Measurements from ENCODE around the gene HEMGN. TPM values are rescaled to one million over a fixed set of nuclear protein-coding genes. Genes with fewer than 3 reads are reported as not detected.

The HEMGN gene
- total and polyA plus RNA-seq, 2 of the 4 experiments (the other 2 are of a cell fraction), result not detected

DNA sequence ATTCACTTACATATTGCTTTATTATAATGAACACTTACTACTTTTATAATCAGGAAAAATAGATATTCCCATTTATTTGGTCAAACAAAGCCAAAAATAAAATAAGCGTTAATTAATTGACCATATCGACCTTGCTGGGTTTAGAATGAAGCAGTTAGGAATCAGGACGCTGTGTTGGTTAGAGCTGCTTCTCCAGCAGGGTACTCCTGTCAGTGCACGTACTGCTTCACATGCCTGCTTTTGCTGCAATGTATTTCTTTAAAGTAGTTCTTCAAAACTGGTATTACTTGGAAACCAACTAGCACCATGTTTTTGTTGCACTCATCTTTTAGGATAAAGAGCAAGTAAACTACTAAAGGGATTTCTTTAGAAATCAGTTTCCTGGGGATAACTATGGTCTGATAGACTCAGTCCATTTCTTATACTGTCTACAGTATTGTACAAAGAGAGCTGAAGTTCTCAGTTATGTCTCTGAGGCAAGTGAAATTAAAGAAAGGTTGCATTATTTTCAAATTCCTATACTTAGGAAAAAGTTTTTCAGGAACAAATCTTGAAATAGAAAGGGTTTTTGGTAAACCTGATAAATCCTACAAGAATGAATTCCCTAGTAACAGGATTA lies 8.9 kb downstream of the HEMGN start:
- no peak for TF ChIP-seq NFE2L2 (IDR thresholded peaks at IDR 0.05; ENCODE audit: low read depth, low read length)
- TF ChIP-seq, protein P1, sequence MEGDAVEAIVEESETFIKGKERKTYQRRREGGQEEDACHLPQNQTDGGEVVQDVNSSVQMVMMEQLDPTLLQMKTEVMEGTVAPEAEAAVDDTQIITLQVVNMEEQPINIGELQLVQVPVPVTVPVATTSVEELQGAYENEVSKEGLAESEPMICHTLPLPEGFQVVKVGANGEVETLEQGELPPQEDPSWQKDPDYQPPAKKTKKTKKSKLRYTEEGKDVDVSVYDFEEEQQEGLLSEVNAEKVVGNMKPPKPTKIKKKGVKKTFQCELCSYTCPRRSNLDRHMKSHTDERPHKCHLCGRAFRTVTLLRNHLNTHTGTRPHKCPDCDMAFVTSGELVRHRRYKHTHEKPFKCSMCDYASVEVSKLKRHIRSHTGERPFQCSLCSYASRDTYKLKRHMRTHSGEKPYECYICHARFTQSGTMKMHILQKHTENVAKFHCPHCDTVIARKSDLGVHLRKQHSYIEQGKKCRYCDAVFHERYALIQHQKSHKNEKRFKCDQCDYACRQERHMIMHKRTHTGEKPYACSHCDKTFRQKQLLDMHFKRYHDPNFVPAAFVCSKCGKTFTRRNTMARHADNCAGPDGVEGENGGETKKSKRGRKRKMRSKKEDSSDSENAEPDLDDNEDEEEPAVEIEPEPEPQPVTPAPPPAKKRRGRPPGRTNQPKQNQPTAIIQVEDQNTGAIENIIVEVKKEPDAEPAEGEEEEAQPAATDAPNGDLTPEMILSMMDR (conservative IDR thresholded peaks at IDR 0.05; ENCODE audit: low read depth, low read length), result no peak
- no peak for TF ChIP-seq RFX5 (IDR thresholded peaks at IDR 0.05; ENCODE audit: low read depth, low read length)
- no peak for TF ChIP-seq POLR2A (IDR thresholded peaks at IDR 0.05; ENCODE audit: low read depth, low read length)
- H4K5ac ChIP-seq (ENCODE audit: low read depth, low read length), result no peak overlapping the region
- POLR2A ChIA-PET (ENCODE audit: unreplicated experiment), result no interaction called here

More for the DNA sequence above, 8.9 kb downstream of the HEMGN start:
- CTCF ChIA-PET, result interaction anchor here (1.0 kb wide), 1 partner anchor 143 kb away, joined by 3 read pairs; no protein-coding TSS in a partner anchor
- BruUV-seq (replicated peaks), result no TSS peak
- H2AK9ac ChIP-seq (replicated peaks; ENCODE audit: low read depth, low read length, poor library complexity), result no peak overlapping the region
- no peaks in the 10 kb centered on the region for H3K36me3 ChIP-seq (ENCODE audit: control insufficient read depth, insufficient read depth, low read length)
- no peak overlapping the region for H3K4me3 ChIP-seq (ENCODE audit: insufficient read depth, low read depth, low read length)
- no peak overlapping the region for H3K56ac ChIP-seq (ENCODE audit: extremely low read depth, insufficient read depth, low read length)
- no peak overlapping the region for H3K18ac ChIP-seq (ENCODE audit: low read depth, low read length)
- H2BK20ac ChIP-seq (ENCODE audit: low read depth, low read length), result no peak overlapping the region
- no peaks in the 10 kb centered on the region for H3K79me1 ChIP-seq (ENCODE audit: low read depth in 1 of 2, low read length in 2 of 2)
- no peak overlapping the region for H2BK120ac ChIP-seq (ENCODE audit: low read depth, low read length)
- ATAC-seq (ENCODE audit: low read depth) (no peak), DNase-seq (no peak)
- no peak overlapping the region for H4K8ac ChIP-seq (ENCODE audit: low read depth in 2 of 2, low read length in 2 of 2)
- H3K4ac ChIP-seq (ENCODE audit: low read depth, low read length), result no peak overlapping the region
- H3K27me3 ChIP-seq (ENCODE audit: control insufficient read depth, insufficient read depth, low read length), result peaks cover 37% of the 10 kb centered on the region
- no peaks in the 10 kb centered on the region for H3K9me1 ChIP-seq (ENCODE audit: insufficient read depth, low read length)
- no peak overlapping the region for H2BK5ac ChIP-seq (ENCODE audit: low read depth, low read length, poor library complexity, severe bottlenecking)
- H4K91ac ChIP-seq (ENCODE audit: insufficient read depth, low read depth, low read length), result no peak overlapping the region
- H3K9ac ChIP-seq (ENCODE audit: low read depth, low read length), result no peak overlapping the region
- no peak overlapping the region for H3K23ac ChIP-seq (ENCODE audit: low read depth, low read length)
- H3K14ac ChIP-seq (replicated peaks; ENCODE audit: low read depth, low read length), result no peak overlapping the region
- H3K9me3 ChIP-seq (ENCODE audit: control insufficient read depth, insufficient read depth, low read length), result no peaks in the 10 kb centered on the region
- no peak overlapping the region for H2BK15ac ChIP-seq (ENCODE audit: low read depth, low read length)
- intact Hi-C loops (cut with micrococcal nuclease) (no loop called here), in situ Hi-C loops (cut with MboI; ENCODE audit: low sequenced_read_pairs) (no loop called here), dilution Hi-C loops (cut with HindIII; ENCODE audit: low sequenced_read_pairs, unreplicated experiment) (no loop called here)
- no peak overlapping the region for H2AK5ac ChIP-seq (ENCODE audit: low read depth, low read length)
- no peak overlapping the region for H3K4me2 ChIP-seq (ENCODE audit: low read depth, low read length)
- H2AFZ ChIP-seq (replicated peaks; ENCODE audit: low read length, poor library complexity), result no peak overlapping the region
- WGBS, 2 experiments (ENCODE audit: extremely low coverage in 2 of 2, insufficient read length in 1 of 2), result 56% methylated on average over 2 of the region's 4 CpGs; no CpG with 5 or more reads in 1 of the 2 experiments
- no peaks in the 10 kb centered on the region for H3K4me1 ChIP-seq (ENCODE audit: control insufficient read depth, insufficient read depth, low read length)
- no peak overlapping the region for H3K27ac ChIP-seq (ENCODE audit: insufficient read depth, low read length)
- H4K20me1 ChIP-seq (ENCODE audit: insufficient read depth, low read length), result no peaks in the 10 kb centered on the region
